Stimulated activated naive CD8-positive, alpha-beta T cell treated with anti-CD3 and anti-CD28 coated beads, Interleukin-15, Interleukin-2, amounts not matched to agents 100 ng/mL and 50 ng/mL, for 24 hours (primary cell): ENCODE data around the gene SLC22A5.

Experiments
- H3K27ac Mint-ChIP-seq: one replicate; pipeline ENCODE4 v1.8.0; 2021; ENCODE audit warnings: mild to moderate bottlenecking, mixed read lengths
- H3K27me3 Mint-ChIP-seq: one replicate; pipeline ENCODE4 v1.8.0; 2021; ENCODE audit warnings: mixed read lengths
- H3K36me3 Mint-ChIP-seq: one replicate; pipeline ENCODE4 v1.8.0; 2021; ENCODE audit warnings: low read depth, mixed read lengths
- H3K4me1 Mint-ChIP-seq: one replicate; pipeline ENCODE4 v1.8.0; 2021; ENCODE audit warnings: low read depth, mixed read lengths
- H3K4me3 Mint-ChIP-seq: one replicate; pipeline ENCODE4 v1.8.0; 2021; ENCODE audit warnings: mild to moderate bottlenecking, mixed read lengths
- H3K9me3 Mint-ChIP-seq: one replicate; pipeline ENCODE4 v1.8.0; 2021; ENCODE audit warnings: mixed read lengths

Gene SLC22A5

DNA sequence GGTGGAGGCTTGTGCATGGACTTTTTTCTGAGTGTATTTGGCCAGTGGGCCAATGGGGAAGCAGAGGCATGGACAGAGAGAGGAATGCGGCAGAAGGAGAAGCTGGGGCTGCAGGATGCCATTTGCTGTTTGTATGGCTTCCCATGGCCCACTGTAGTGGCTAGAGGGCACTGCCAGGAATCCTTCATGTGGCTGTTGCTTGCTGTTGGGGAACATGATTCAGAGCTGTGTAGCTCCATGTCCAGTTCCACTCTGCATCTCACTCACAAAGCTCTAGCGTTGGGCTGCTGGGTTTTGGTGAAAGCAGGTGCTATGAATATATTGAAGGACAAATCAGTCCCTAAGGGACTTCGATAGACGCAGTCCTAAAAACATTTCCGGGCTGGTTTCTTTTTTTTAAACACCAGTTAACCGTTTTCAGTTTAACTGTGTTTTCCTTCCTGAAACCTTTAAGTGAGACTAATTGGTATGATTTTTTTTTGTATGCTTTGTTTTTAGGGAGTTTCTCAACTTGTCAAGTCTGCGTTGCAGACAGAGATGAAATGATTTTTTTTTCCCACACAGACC lies 51.3 kb downstream of the SLC22A5 start:
- Mint-ChIP-seq H3K27me3 (no peaks in the 10 kb centered on the region), H3K9me3 (no peaks in the 10 kb centered on the region), H3K4me1 (peaks cover 98% of the 10 kb centered on the region), H3K27ac (peak overlapping the region; percentile 84), H3K4me3 (peak overlapping the region; percentile 55), H3K36me3 (peaks cover 39% of the 10 kb centered on the region)

DNA sequence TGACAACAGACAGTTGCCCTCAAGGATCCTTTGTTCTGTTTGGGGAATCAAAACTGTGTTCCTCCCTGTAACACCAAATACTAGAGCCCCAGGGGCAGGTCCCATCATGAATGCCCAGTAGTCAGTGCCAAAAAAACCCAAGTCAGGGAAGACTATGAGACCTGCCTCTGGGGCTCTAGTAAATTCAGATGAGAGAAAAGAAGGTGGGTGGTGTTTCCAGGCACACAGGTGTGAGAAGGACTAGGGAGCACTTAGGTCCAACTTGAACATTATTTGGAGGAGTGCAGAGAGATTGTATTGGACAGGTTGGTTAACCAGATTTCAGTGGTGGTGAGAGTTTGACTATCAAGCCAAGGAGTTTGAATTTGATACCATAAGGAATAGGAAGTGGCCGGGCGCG lies 52.0 kb downstream of the SLC22A5 start:
- Mint-ChIP-seq H3K4me1 (peaks cover 98% of the 10 kb centered on the region), H3K4me3 (peak overlapping the region; percentile 55), H3K9me3 (no peaks in the 10 kb centered on the region), H3K27ac (peak overlapping the region; percentile 84), H3K27me3 (no peaks in the 10 kb centered on the region), H3K36me3 (peaks cover 39% of the 10 kb centered on the region)

DNA sequence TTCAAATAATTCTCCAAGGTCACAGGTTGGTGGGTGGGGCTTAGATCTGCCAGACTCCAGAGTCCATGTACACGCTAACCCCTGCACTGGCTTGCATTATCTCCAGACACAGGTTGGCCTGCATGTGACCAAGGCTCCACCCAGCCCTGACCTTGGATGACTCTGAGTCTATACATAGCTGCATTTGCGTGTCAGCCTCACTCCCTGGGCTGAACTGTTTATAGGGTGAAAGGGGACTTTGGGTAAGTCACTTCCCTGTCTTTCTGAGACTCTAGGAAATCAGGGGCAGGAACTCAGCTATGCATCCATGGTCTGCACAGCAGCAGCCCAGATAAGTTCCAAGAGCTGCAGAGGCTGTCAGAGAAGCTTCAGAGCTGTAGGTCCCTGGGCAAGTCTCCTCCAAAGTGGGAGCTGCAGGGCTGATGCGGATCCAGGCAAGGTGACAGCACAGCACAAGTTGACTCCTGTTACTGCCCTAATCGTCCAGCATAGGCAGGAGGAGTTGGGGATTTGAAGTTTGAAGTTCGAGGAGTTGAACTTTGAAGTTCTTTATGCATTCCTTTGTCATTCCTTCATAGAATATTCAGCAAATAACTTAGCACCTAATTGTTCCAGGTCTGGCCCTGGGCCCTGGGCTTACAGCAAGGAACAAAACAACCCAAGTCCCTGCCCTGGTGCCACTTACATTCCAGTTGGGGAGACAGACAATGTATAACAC lies 53.4 kb downstream of the SLC22A5 start:
- H3K36me3 Mint-ChIP-seq = peaks cover 39% of the 10 kb centered on the region
- no peaks in the 10 kb centered on the region for H3K27me3 Mint-ChIP-seq
- peak overlapping the region; percentile 70 for H3K27ac Mint-ChIP-seq
- H3K4me3 Mint-ChIP-seq = peak overlapping the region; percentile 24
- H3K9me3 Mint-ChIP-seq = no peaks in the 10 kb centered on the region
- peaks cover 100% of the 10 kb centered on the region for H3K4me1 Mint-ChIP-seq

DNA sequence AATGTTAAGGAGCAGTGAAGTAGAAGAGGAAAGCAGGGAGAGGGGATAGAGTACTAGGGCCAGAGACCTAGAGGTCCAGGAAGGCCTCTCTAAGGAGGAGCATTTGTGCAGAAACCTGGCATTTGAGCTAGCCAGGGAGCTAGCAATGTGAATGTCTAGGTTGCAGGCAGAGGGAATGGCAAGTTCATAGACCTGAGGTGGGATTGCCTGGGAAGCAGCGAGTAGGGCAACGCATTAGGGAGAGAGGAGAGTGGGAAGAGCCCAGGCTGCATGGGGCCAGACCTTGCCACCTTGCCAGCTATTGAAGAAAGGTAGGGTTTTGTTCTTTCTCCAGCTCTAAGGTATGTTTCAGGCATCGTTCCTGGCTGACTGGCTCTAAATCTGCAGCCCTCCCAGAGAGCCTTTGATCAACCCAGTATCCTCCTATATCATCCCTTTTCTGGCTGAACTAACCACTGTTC lies 54.0 kb downstream of the SLC22A5 start:
- Mint-ChIP-seq H3K36me3 (peaks cover 34% of the 10 kb centered on the region), H3K9me3 (no peaks in the 10 kb centered on the region), H3K4me3 (no peak overlapping the region), H3K27ac (peak overlapping the region; percentile 70), H3K27me3 (no peaks in the 10 kb centered on the region), H3K4me1 (peaks cover 100% of the 10 kb centered on the region)

DNA sequence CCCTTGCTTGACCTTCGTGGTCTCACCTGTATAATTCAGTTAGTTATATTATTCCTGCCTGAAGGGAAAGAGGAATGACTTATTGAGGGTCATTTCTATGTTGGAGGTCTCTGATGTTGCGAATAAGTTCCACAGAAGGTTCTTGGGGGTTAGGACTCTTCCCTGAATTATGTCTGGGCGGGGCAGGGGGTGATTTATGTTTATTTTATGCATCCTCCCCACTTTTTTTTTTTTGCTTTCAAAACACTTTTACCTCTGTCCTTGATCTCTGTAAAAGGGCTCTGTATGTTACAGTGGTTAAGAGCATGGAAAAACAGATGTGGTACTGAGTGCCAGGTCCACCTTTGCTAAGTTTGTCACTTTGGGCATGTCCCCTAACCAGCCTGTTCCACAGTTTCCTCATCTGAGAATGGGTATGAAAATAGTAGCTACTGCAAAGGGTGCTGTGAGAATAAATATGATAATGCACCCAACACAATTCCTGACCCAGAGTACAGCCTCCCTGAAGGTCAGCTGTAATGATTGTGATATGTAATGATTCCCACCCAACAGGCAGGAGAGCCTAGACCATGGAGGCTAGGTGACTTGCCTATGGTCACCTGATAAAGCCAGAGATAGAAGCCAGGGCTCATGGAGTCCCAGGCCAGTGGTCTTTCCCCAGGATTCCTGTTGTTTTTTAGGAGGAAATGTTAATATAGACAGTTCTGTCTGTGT lies 54.8 kb downstream of the SLC22A5 start:
- H3K4me3 Mint-ChIP-seq = peak overlapping the region; percentile 18
- H3K4me1 Mint-ChIP-seq = peaks cover 100% of the 10 kb centered on the region
- H3K27me3 Mint-ChIP-seq = no peaks in the 10 kb centered on the region
- H3K9me3 Mint-ChIP-seq = no peaks in the 10 kb centered on the region
- H3K36me3 Mint-ChIP-seq = peaks cover 26% of the 10 kb centered on the region
- peak overlapping the region; percentile 92 for H3K27ac Mint-ChIP-seq

DNA sequence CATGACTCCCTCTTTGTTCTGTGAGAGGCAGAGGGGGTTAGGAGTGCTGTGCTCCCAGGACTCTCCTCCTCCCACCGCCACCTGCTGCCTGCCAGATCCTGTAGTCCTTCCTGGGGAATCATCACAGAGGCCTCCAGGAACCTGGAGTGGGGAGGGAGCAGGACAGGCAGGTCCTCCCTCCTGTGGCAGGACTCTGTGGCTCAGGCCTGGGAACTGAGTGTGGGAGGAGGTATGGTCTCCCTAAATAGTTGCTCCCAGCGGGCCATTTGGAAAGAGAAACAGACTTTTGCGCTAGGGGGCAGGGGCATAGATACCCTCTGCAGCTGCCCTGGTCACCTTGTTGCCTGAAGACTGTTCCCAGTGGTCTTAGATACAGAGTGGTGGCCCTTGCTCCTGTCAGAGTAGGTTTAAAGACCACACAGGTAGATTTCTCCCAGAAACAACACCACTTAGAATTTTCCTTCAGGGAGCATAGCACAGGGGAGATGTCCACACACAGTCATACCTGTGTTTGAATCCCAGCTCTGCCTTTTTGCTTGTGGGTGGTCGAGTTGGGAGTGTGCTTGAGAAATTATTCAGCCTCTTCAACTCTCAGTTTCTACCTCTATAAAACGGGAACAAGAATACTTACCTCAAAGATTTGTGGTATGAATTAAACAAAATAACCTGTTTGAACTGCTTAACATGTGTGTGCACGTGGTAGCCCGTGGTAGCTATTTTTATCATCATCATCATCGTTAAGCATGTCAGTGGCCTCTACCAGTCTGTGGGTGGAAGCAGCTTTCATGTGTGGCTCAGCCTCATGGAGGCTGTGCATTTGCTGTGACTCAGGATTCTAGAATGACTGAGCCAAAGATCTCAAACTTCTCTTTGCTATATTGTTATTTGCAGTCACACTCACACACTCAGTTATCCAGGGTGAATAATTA lies 55.8 kb downstream of the SLC22A5 start:
- peak overlapping the region; percentile 92 for H3K27ac Mint-ChIP-seq
- no peaks in the 10 kb centered on the region for H3K9me3 Mint-ChIP-seq
- H3K36me3 Mint-ChIP-seq = peaks cover 29% of the 10 kb centered on the region
- peak overlapping the region; percentile 78 for H3K4me3 Mint-ChIP-seq
- H3K4me1 Mint-ChIP-seq = peaks cover 100% of the 10 kb centered on the region
- H3K27me3 Mint-ChIP-seq = no peaks in the 10 kb centered on the region

DNA sequence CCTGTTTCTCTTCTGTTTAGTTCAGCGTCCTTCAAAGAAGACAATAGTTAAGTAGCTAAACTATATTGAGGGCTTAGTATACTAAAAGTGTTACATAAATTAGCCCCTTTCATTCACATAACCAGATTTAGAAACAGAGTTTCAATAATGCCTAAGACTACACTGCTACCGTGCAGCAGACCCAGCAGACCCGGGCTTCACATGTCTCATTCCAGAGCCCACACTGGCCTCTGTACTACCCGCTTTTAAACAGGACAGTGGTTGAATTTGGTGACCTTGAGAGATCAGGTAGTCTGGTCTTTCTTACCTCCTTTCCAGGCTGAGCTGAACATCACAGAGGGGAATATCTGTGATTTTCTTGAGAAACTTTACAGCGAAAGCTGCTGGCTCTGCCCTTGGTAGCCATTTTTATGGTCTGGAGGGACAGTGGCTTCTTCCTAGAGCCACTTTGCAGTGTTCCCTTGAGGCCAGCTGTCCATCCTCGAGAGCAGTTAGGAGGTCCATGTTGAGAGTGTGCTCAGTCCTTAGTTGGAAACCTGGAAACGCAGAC lies 56.5 kb downstream of the SLC22A5 start:
- Mint-ChIP-seq H3K27me3 (no peaks in the 10 kb centered on the region), H3K4me1 (peaks cover 100% of the 10 kb centered on the region), H3K9me3 (no peaks in the 10 kb centered on the region), H3K27ac (peak overlapping the region; percentile 92), H3K4me3 (peak overlapping the region; percentile 78), H3K36me3 (peaks cover 24% of the 10 kb centered on the region)

DNA sequence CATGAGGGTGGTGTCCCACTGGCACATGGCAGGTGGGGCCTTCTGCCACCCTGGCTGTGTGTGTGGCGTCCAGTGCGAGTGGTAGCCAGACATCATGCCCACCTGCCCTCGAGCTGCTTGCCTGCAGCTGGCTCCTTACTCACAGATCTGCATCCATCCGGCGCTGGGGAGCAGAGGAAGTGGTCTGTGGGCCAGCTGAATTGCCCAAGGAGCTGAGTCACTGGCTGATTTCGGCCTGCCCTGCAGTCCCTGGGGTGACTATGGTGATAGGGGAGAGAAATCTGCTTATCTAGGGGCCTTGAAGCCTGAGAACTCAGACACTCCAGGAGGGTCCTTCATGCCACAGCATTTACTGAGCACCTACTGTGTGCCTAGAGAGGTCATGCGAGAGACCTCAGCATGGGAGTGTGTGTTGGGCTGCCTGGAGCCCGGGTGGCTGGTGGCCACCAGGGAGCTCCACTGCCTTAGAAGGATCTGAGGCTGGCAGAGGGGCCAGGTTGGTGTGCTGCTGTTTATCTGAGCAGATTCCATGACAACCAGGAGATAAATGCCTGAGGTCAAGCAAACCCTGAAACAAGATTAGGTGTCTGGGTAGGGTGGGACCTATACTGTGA lies 57.1 kb downstream of the SLC22A5 start:
- Mint-ChIP-seq H3K27ac (peak overlapping the region; percentile 92), H3K9me3 (no peaks in the 10 kb centered on the region), H3K27me3 (no peaks in the 10 kb centered on the region), H3K4me3 (peak overlapping the region; percentile 78), H3K36me3 (peaks cover 22% of the 10 kb centered on the region), H3K4me1 (peaks cover 100% of the 10 kb centered on the region)

DNA sequence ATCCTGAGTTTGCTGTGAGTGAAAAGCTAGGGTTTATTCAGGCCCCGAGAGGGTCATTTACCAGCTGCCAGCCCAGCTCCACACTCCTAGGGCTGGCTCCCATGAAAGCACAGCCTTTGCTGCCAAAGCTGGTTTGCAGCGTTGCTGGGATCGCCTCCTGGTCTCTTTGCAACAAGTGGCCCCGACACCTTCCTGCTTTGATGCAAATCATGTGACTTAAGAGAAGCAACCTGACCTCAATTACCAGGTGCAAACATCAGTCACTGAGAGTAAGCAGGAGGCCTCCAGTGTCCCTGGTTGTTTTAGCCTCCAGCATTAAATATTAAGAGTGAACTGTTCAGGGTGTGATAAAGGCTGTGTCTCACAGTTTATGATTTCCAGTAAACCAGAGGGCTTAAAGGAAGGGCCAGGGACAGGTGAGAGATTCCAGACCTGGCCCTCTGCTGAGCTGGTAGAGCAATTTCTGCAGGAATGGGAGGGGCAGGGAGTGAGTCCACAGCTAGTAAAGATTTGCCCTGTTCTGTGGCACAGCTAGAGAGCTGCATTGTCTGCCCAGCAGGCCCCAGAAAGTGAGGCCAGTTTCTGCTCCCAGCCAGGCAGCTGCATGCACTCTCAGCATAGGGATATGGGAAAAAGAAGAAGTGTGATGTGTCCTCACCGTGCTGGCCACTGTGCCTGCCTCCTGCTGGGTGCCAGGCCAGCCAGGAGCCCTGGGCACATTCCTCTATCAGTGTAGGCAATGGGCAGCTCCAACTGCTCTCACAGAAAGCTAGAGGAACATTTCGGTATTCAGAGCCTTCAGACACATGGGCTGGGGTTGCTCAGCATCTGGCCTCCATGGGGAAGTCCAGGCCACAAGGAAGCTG lies 58.0 kb downstream of the SLC22A5 start:
- H3K4me1 Mint-ChIP-seq = peaks cover 100% of the 10 kb centered on the region

DNA sequence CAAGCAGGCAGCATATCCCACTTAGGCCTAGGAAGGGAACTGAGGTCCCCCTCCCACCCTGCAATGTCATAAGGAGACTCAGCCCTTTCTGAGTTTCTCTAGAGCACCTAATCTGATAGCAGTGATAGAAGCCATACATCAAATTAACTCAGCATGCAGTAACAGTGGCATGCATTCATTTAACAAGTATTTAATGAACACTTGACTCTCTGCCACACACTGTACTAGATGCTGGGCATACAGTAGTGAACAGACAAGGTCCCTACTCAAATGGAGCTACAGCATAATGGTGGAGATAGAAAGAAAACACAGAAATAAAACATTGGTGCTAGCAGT lies 58.6 kb downstream of the SLC22A5 start:
- H3K4me1 Mint-ChIP-seq = peaks cover 100% of the 10 kb centered on the region
- H3K4me3 Mint-ChIP-seq = peak overlapping the region; percentile 78
- no peaks in the 10 kb centered on the region for H3K9me3 Mint-ChIP-seq
- H3K27ac Mint-ChIP-seq = peak overlapping the region; percentile 92
- H3K36me3 Mint-ChIP-seq = peaks cover 29% of the 10 kb centered on the region
- H3K27me3 Mint-ChIP-seq = no peaks in the 10 kb centered on the region

More for the DNA sequence above, 58.0 kb downstream of the SLC22A5 start:
- Mint-ChIP-seq H3K27me3 (no peaks in the 10 kb centered on the region), H3K27ac (peak overlapping the region; percentile 92), H3K9me3 (no peaks in the 10 kb centered on the region), H3K4me3 (peak overlapping the region; percentile 78), H3K36me3 (peaks cover 25% of the 10 kb centered on the region)

DNA sequence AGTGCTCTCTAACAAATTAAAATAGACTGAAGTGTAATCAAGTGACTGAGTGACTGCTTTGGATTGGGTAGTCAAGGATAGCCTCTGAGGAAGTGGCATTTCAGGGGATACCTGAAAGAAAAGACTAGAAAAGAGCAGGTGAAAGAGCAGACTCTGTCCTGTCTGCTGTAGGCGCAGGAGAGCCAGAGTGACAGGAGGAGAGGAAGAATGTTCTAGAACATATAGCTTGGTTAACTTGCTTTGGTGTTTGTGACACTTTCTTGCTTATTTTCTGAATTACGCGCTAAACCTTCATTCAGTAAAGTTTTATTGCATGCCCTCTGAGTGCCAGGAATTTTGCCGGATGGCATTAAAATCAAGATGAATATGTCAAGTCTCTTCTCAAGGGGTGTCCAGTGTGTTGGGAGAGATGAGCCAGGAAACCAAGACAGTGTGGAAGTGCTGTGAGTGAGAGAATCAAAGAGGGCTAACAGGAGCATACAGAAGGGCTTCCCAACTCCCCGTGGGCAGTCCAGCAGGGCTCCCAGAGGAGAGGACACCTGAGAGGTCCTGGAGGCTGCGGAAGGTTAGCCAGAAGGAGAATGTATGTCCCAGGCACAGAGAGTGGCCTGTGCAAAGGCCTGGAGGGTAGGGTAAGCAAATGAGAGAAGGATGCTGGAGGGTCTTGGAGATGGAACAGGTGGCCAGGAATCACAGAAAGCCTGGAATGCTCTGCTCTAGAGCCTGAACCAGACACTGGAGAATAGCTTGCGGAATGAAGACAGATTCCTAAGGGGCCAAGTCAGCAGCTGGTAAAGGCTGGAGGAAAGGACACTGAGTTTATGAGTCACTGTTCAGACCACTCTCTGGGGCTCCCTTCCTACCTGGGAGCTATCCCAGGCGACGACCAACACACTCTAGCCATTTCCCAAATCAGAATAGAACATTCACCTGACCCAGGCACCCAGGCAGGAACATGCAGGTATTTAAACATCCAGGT lies 59.3 kb downstream of the SLC22A5 start:
- Mint-ChIP-seq H3K27me3 (no peaks in the 10 kb centered on the region), H3K27ac (peak overlapping the region; percentile 92), H3K4me3 (no peak overlapping the region)

More for the DNA sequence above, 59.3 kb downstream of the SLC22A5 start:
- Mint-ChIP-seq H3K36me3 (peaks cover 31% of the 10 kb centered on the region), H3K9me3 (no peaks in the 10 kb centered on the region), H3K4me1 (peaks cover 98% of the 10 kb centered on the region)
